ENCODE measurements around the gene TPM4. TPM values are rescaled to one million over a fixed set of nuclear protein-coding genes. Genes with fewer than 3 reads are reported as not detected.

Gene TPM4
- total and polyA plus RNA-seq, 2 experiments from 2014 or later, result 223 to 288 TPM

GRCh38 chr19:16094360-16095070, 18.2 kb downstream of the TPM4 start:
- 0 out of 2 replicates have a peak, but pooled peaks cover 4% of the 10 kb centered on the region for H3K79me2 ChIP-seq (replicated peaks; ENCODE audit: insufficient read depth)
- TF ChIP-seq EZH2phosphoT487 (IDR thresholded peaks at IDR 0.05; ENCODE audit: unreplicated experiment), result no peak
- TF ChIP-seq ZNF331 (CRISPR knock-in tag; IDR thresholded peaks at IDR 0.05; ENCODE audit: low read depth), result no peak
- TF ChIP-seq REST (IDR thresholded peaks at IDR 0.05; ENCODE audit: unreplicated experiment), result no peak
- TF ChIP-seq JUNB (IDR thresholded peaks at IDR 0.05; ENCODE audit: unreplicated experiment), result no peak
- no peak for TF ChIP-seq EZH2 (IDR thresholded peaks at IDR 0.05; ENCODE audit: low read depth, unreplicated experiment)
- TF ChIP-seq CTCF (conservative IDR thresholded peaks at IDR 0.05; ENCODE audit: low read depth in 2 of 2), result no peak
- H3F3A ChIP-seq (replicated peaks; ENCODE audit: low read depth), result 0 out of 2 replicates have a peak, but pooled peaks cover 6% of the 10 kb centered on the region
- no peaks in the 10 kb centered on the region for H3K4me1 ChIP-seq (ENCODE audit: insufficient read depth)
- H4K20me1 ChIP-seq (replicated peaks; ENCODE audit: insufficient read depth), result peaks cover 10% of the 10 kb centered on the region; the same call in 1 of the 2 replicates
- H3K9me2 ChIP-seq (ENCODE audit: insufficient read depth), result no peaks in the 10 kb centered on the region
- peaks cover 83% of the 10 kb centered on the region for H3K36me3 ChIP-seq (ENCODE audit: insufficient read depth)
- no peak overlapping the region for H3K4me2 ChIP-seq
- peaks cover 4% of the 10 kb centered on the region for H3K27me3 Mint-ChIP-seq (ENCODE audit: insufficient read depth, low read depth, poor library complexity)
- DNase-seq (ENCODE audit: low spot score), result no peak
- H3K27ac ChIP-seq (ENCODE audit: low read depth), result peak overlapping the region; percentile 63; the same call in 1 of the 2 replicates
- H3K27me3 ChIP-seq (ENCODE audit: insufficient read depth), result no peaks in the 10 kb centered on the region
- H3K36me3 Mint-ChIP-seq (ENCODE audit: low read depth), result peaks cover 95% of the 10 kb centered on the region
- no peak overlapping the region for H3K4me3 ChIP-seq
- H3K9me3 Mint-ChIP-seq, result no peaks in the 10 kb centered on the region
- H3K4me3 Mint-ChIP-seq, result no peak overlapping the region
- no peaks in the 10 kb centered on the region for H3K4me1 Mint-ChIP-seq
- no peak for ATAC-seq
- H3K27ac Mint-ChIP-seq, result no peak overlapping the region
- no peak overlapping the region for H2AFZ ChIP-seq

GRCh38 chr19:16095071-16095571, 18.8 kb downstream of the TPM4 start:
- H3K27me3 ChIP-seq (ENCODE audit: insufficient read depth), result no peaks in the 10 kb centered on the region
- 0 out of 2 replicates have a peak, but pooled peaks cover 4% of the 10 kb centered on the region for H3K79me2 ChIP-seq (replicated peaks; ENCODE audit: insufficient read depth)
- H3F3A ChIP-seq (replicated peaks; ENCODE audit: low read depth), result 0 out of 2 replicates have a peak, but pooled peaks cover 6% of the 10 kb centered on the region
- H3K27me3 Mint-ChIP-seq (ENCODE audit: insufficient read depth, low read depth, poor library complexity), result peaks cover 4% of the 10 kb centered on the region
- H3K4me2 ChIP-seq, result no peak overlapping the region
- peaks cover 95% of the 10 kb centered on the region for H3K36me3 Mint-ChIP-seq (ENCODE audit: low read depth)
- H3K9me2 ChIP-seq (ENCODE audit: insufficient read depth), result no peaks in the 10 kb centered on the region
- no peak for ATAC-seq
- no peak overlapping the region for H3K27ac ChIP-seq (ENCODE audit: low read depth)
- no peaks in the 10 kb centered on the region for H3K9me3 Mint-ChIP-seq
- peaks cover 83% of the 10 kb centered on the region for H3K36me3 ChIP-seq (ENCODE audit: insufficient read depth)
- no peak overlapping the region for H3K4me3 ChIP-seq
- no peak for DNase-seq (ENCODE audit: low spot score)
- no peaks in the 10 kb centered on the region for H3K4me1 Mint-ChIP-seq
- peaks cover 10% of the 10 kb centered on the region; the same call in 1 of the 2 replicates for H4K20me1 ChIP-seq (replicated peaks; ENCODE audit: insufficient read depth)
- no peaks in the 10 kb centered on the region for H3K4me1 ChIP-seq (ENCODE audit: insufficient read depth)
- no peak overlapping the region for H3K4me3 Mint-ChIP-seq
- H2AFZ ChIP-seq, result no peak overlapping the region
- no peak overlapping the region for H3K27ac Mint-ChIP-seq
- TF ChIP-seq EZH2phosphoT487 (IDR thresholded peaks at IDR 0.05; ENCODE audit: unreplicated experiment) (no peak), STAT1 (IDR thresholded peaks at IDR 0.05; ENCODE audit: unreplicated experiment) (no peak), ZNF114 (CRISPR knock-in tag; IDR thresholded peaks at IDR 0.05) (no peak), POLR2AphosphoS5 (IDR thresholded peaks at IDR 0.05; ENCODE audit: low read depth) (no peak), ETS1 (IDR thresholded peaks at IDR 0.05) (no peak), NANOG (IDR thresholded peaks at IDR 0.05; ENCODE audit: borderline replicate concordance) (no peak), JUNB (IDR thresholded peaks at IDR 0.05; ENCODE audit: unreplicated experiment) (no peak), CREB1 (CRISPR knock-in tag; IDR thresholded peaks at IDR 0.05; ENCODE audit: low read depth) (no peak)
